Ascending aorta (tissue), 2 donors: Measurements from ENCODE around the gene SIRPA. TPM values are rescaled to one million over a fixed set of nuclear protein-coding genes. Genes with fewer than 3 reads are reported as not detected.

Experiments
- DNase-seq, 2 donors: peaks; one replicate each; pipeline ENCODE4 v3.0.0-alpha.2; 2019; ENCODE audit warnings: low spot score in 2 of 2
- H3K27ac ChIP-seq, 2 donors: fragments of 200-600 bp; sonication (generic); one replicate each; pipeline ENCODE4 v1.5.1; 2016 to 2017; ENCODE audit warnings: mild to moderate bottlenecking in 1 of 2
- H3K27me3 ChIP-seq: fragments of 200-600 bp; sonication (generic); one replicate; pipeline ENCODE4 v1.5.1; 2017
- H3K36me3 ChIP-seq, 2 donors: fragments of 200-600 bp; sonication (generic); one replicate each; pipeline ENCODE4 v1.5.1; 2016
- H3K4me1 ChIP-seq, 2 donors: fragments of 200-600 bp; sonication (generic); one replicate each; pipeline ENCODE4 v1.5.1; 2016 to 2017; ENCODE audit warnings: mild to moderate bottlenecking in 1 of 2
- H3K4me3 ChIP-seq, 2 donors: fragments of 200-600 bp; sonication (generic); one replicate each; pipeline ENCODE4 v1.5.1; 2016 to 2017; ENCODE audit warnings: mild to moderate bottlenecking in 1 of 2
- H3K9me3 ChIP-seq, 2 donors: fragments of 200-600 bp; sonication (generic); one replicate each; pipeline ENCODE4 v1.5.1; 2016
- intact Hi-C: fragments of 100-400 bp; cut with DNase I; formaldehyde crosslinking; loops from one replicate; pipeline ENCODE4 v1.15.1; 2023
- total RNA-seq: library from RNA; depleted of rRNA; stranded (reverse); fragments of >200 nt; gene quantifications from one replicate; pipeline ENCODE4 v1.1.0, GENCODE V29; 2016
- TF ChIP-seq, protein P1 (sequence below), 3 experiments: fragments of 200-600 bp in 2 of 3; fragments of 450-650 bp in 1 of 3; sonication (generic) in 2 of 3; IDR thresholded peaks; one replicate each; pipeline ENCODE4 v1.5.1; 2016 to 2019; ENCODE audit warnings: antibody characterized with exemption in 3 of 3, mild to moderate bottlenecking in 1 of 3, moderate library complexity in 1 of 3

SIRPA gene
- total RNA-seq, 1 donor from 2014 or later = 72.8 TPM

DNA sequence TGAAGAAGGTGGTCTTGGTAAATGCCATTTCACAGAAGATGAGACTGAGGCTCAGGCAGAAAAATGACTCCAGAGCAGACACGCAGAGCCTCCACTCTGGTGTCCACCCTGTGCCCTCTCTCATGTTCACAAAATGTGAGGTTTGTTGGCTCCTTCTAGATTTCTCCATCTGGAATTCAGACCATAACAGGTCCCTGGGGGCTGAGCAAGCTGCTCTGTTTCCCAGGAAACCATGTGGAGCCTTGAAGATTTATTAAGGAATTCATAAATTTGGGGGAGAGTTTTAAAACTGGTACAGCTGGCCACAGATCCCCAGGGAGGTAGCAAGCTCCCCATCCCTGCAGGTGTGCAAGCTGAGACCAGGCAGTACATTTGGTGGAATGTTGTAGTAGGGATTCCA lies 38.8 kb upstream of the SIRPA start:
- Histone ChIP-seq H3K4me3 (no peak overlapping the region), H3K27ac (no peak overlapping the region), H3K4me1 (no peaks in the 10 kb centered on the region), H3K36me3 (no peaks in the 10 kb centered on the region), H3K27me3 (no peaks in the 10 kb centered on the region), H3K9me3 (no peaks in the 10 kb centered on the region)
- TF ChIP-seq, protein P1, sequence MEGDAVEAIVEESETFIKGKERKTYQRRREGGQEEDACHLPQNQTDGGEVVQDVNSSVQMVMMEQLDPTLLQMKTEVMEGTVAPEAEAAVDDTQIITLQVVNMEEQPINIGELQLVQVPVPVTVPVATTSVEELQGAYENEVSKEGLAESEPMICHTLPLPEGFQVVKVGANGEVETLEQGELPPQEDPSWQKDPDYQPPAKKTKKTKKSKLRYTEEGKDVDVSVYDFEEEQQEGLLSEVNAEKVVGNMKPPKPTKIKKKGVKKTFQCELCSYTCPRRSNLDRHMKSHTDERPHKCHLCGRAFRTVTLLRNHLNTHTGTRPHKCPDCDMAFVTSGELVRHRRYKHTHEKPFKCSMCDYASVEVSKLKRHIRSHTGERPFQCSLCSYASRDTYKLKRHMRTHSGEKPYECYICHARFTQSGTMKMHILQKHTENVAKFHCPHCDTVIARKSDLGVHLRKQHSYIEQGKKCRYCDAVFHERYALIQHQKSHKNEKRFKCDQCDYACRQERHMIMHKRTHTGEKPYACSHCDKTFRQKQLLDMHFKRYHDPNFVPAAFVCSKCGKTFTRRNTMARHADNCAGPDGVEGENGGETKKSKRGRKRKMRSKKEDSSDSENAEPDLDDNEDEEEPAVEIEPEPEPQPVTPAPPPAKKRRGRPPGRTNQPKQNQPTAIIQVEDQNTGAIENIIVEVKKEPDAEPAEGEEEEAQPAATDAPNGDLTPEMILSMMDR (IDR thresholded peaks at IDR 0.05) = no peak
- no peak for DNase-seq
- intact Hi-C loops = no loop called here

DNA sequence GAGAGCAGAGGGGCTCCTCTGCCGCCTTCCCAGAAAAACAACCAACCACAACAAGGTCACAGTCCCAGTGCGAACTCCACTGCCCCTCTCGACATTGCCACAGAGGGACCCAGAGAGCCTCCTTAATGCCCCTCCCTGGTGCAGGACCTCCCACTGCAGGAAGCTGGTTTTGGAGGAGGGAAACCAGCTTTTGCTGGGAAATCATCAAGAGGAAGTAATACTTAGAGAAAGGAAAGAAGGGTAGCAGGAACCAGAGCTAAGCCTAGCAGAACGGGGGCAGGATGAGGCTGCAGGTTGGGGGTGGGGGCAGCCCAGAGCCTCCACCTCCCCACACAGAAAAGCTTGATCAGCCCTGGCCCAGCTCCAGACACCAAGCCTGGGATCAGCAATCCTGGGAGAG lies 37.7 kb upstream of the SIRPA start:
- H3K36me3 ChIP-seq = no peaks in the 10 kb centered on the region
- intact Hi-C loops = no loop called here
- H3K27ac ChIP-seq = no peak overlapping the region

DNA sequence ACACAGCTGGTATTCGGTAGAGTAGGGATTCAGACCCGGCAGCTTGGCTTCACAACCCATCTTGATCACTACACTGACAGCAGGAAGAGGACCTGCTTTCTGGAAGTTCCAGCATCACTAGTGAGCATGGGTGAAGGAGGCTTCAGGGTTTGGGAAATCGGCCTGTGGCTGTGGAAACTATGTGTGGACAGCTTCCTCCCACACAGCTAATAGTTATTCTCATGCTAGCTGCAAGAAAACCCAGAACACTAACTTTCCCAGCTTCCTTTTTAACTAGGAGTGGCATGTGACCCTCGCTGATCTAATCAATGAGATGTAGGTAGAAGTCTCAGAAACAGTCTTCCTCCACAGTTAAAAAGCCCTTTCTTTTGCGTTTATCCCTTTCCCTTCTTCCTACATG lies 36.3 kb upstream of the SIRPA start:
- intact Hi-C loops = no loop called here
- H3K4me3 ChIP-seq = no peak overlapping the region
- H3K4me1 ChIP-seq = no peaks in the 10 kb centered on the region
- TF ChIP-seq, protein P1 (IDR thresholded peaks at IDR 0.05) = no peak
- H3K9me3 ChIP-seq = no peaks in the 10 kb centered on the region
- H3K27ac ChIP-seq = no peak overlapping the region
- DNase-seq = no peak
- no peaks in the 10 kb centered on the region for H3K36me3 ChIP-seq
- H3K27me3 ChIP-seq = no peaks in the 10 kb centered on the region

More for the DNA sequence above, 37.7 kb upstream of the SIRPA start:
- TF ChIP-seq, protein P1 (IDR thresholded peaks at IDR 0.05) = no peak
- Histone ChIP-seq H3K9me3 (no peaks in the 10 kb centered on the region), H3K4me1 (no peaks in the 10 kb centered on the region), H3K27me3 (no peaks in the 10 kb centered on the region), H3K4me3 (no peak overlapping the region)
- no peak for DNase-seq

DNA sequence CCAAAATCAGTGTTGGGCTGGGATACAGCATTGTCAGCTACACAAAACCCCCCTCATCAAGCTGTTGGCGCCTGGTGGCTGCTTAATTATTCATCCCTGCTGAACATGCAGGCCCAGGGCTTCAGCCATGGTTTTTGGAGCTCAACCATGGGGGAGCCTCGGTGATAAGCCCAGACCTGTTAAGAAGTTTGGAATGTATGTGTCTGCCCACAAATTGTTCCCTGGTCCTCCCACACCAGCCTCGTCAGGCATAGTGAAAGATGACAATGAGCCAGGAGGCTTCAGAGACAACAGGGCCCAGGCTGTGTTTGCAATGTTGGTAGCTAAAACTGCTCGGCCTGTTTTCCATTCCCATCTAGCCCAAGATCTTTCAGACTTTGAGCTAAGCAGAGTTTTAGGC lies 34.8 kb upstream of the SIRPA start:
- Histone ChIP-seq H3K27ac (no peak overlapping the region), H3K27me3 (no peaks in the 10 kb centered on the region), H3K4me3 (no peak overlapping the region), H3K9me3 (no peaks in the 10 kb centered on the region), H3K4me1 (no peaks in the 10 kb centered on the region), H3K36me3 (no peaks in the 10 kb centered on the region)
- no peak for DNase-seq
- intact Hi-C loops = no loop called here
- TF ChIP-seq, protein P1 (IDR thresholded peaks at IDR 0.05) = no peak

DNA sequence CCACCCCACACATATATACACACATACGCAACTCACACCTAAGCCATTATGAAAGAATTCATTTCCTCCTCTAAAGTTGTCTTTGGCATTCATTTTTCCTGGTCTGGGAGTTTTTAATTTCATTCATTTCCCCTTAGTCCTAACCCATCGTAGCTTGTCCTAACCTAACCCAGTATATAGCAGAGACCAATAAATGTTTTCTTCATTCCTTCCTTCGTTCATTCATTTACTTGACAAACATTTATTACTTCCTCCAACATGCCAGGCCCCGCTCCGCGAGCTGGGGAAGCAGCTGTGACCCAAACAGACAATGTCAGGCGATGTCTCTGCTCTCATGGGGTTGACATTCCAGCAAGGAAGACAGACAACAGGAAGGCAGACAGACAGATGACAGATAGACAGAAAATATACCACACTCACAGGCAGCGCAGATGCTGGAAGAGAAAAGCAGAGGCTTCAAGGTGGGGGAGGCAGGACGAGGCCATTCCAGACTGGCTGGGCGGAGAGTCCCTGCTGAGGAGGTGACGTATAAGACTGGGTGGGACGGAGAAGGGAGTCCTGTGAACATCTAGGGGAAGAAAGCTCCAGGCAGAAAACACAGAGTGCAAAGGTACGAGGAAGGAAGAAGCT lies 33.7 kb upstream of the SIRPA start:
- DNase-seq = no peak
- intact Hi-C loops = no loop called here

More for the DNA sequence above, 33.7 kb upstream of the SIRPA start:
- H3K9me3 ChIP-seq = no peaks in the 10 kb centered on the region
- no peaks in the 10 kb centered on the region for H3K36me3 ChIP-seq
- TF ChIP-seq, protein P1 (IDR thresholded peaks at IDR 0.05) = no peak
- H3K27me3 ChIP-seq = no peaks in the 10 kb centered on the region
- no peak overlapping the region for H3K27ac ChIP-seq
- no peaks in the 10 kb centered on the region for H3K4me1 ChIP-seq
- no peak overlapping the region for H3K4me3 ChIP-seq
